Activated CD4-positive, alpha-beta T cell treated with anti-CD3 and anti-CD28 coated beads, Interleukin-2, amount 10 ng/mL, durations not matched to agents 24 days and 14 days (primary cell): ENCODE measurements around the gene MBLAC1. TPM values are rescaled to one million over a fixed set of nuclear protein-coding genes. Genes with fewer than 3 reads are reported as not detected.
"Not testable (repeated sequence)": the region's sequence is repeated elsewhere in the genome, so short reads cannot be mapped to it uniquely, and the experiment has no call there.

Experiments used
- DNase-seq: peaks from one replicate; pipeline ENCODE4 v3.0.0; 2022
- H3K27ac Mint-ChIP-seq: one replicate; pipeline ENCODE4 v1.8.0; 2022; ENCODE audit warnings: mild to moderate bottlenecking, mixed read lengths
- H3K27me3 Mint-ChIP-seq: one replicate; pipeline ENCODE4 v1.8.0; 2022; ENCODE audit warnings: mixed read lengths
- H3K36me3 Mint-ChIP-seq: one replicate; pipeline ENCODE4 v1.8.0; 2022; ENCODE audit warnings: low read depth, mild to moderate bottlenecking, mixed read lengths
- H3K4me1 Mint-ChIP-seq: one replicate; pipeline ENCODE4 v1.8.0; 2021; ENCODE audit warnings: mixed read lengths
- H3K4me3 Mint-ChIP-seq: one replicate; pipeline ENCODE4 v1.8.0; 2022; ENCODE audit warnings: mild to moderate bottlenecking, moderate library complexity, mixed read lengths
- H3K9me3 Mint-ChIP-seq: one replicate; pipeline ENCODE4 v1.8.0; 2021; ENCODE audit warnings: mixed read lengths
- intact Hi-C: fragments of 100-400 bp; cut with micrococcal nuclease; formaldehyde crosslinking; loops from one replicate; pipeline ENCODE4 v1.15.1; 2023
- total RNA-seq: library from RNA; stranded (reverse); gene quantifications from 2 replicates; pipeline ENCODE4 v1.2.3, GENCODE V29; 2022

MBLAC1 gene
- total RNA-seq, 1 donor from 2014 or later: 3.5 TPM

DNA sequence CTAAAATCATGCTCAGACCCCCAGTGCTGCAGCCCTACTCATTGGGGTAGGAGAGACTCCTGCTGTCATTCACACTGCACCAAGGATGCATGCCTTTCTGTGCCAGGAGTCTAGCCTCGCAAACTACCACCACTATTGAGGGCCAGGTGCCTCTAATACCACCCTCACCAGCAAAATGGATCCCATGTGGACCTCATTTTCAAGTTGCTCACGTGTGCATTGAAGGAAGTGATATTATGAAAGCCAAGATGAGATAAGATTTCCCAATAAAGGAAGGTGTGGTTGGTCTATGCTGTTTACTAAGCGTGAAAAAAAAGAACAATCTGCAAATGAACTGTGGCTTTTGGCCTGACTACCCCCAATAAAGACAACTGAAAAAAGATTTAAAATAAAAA, 14.8 kb downstream of the MBLAC1 start:
- Mint-ChIP-seq H3K4me3 (no peak overlapping the region), H3K36me3 (no peaks in the 10 kb centered on the region), H3K27me3 (no peaks in the 10 kb centered on the region), H3K4me1 (peaks cover 15% of the 10 kb centered on the region), H3K27ac (no peak overlapping the region), H3K9me3 (no peaks in the 10 kb centered on the region)
- no peak for DNase-seq
- intact Hi-C loops: no loop called here

- H3K27me3 Mint-ChIP-seq: no peaks in the 10 kb centered on the region
- no peak overlapping the region for H3K27ac Mint-ChIP-seq
- H3K4me1 Mint-ChIP-seq: peaks cover 15% of the 10 kb centered on the region
- no peaks in the 10 kb centered on the region for H3K9me3 Mint-ChIP-seq
- H3K36me3 Mint-ChIP-seq: no peaks in the 10 kb centered on the region
- no peak overlapping the region for H3K4me3 Mint-ChIP-seq
- intact Hi-C loops: no loop called here
- DNase-seq: no peak
Observed at GRCh38 chr7:100142461-100142860, 15.7 kb downstream of the MBLAC1 start.

- not testable (repeated sequence) for DNase-seq, H3K9me3 Mint-ChIP-seq, H3K27me3 Mint-ChIP-seq, H3K36me3 Mint-ChIP-seq, H3K4me3 Mint-ChIP-seq, H3K27ac Mint-ChIP-seq
- peaks cover 21% of the 10 kb centered on the region for H3K4me1 Mint-ChIP-seq
- intact Hi-C loops: loop anchor here (5.0 kb wide), 1 partner anchor 281 kb away; the partner anchor contains the start of genes MEPCE and ZCWPW1
Observed at GRCh38 chr7:100146350-100146749, 19.6 kb downstream of the MBLAC1 start.

DNA sequence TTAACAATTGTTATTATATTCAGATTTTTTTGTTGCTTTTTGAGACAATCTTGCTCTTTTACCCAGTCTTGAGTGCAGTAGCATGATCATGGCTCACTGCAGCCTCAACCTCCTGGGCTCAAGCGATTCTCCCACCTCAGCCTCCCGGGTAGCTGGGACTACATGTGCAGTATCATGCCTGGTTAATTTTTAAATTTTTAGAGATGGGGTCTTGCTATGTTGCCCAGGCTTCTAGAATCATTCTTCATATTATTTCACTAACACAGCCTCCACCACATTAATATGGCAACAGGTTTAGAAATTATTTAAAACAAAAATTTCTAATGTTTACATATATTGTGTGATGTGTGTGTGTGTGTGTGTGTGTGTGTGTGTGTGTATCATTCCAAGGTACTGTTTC, 20.5 kb downstream of the MBLAC1 start:
- Mint-ChIP-seq H3K27me3 (no peaks in the 10 kb centered on the region), H3K4me1 (peaks cover 25% of the 10 kb centered on the region), H3K4me3 (no peak overlapping the region), H3K9me3 (no peaks in the 10 kb centered on the region), H3K36me3 (peaks cover 16% of the 10 kb centered on the region), H3K27ac (no peak overlapping the region)
- intact Hi-C loops: loop anchor here (5.0 kb wide), 1 partner anchor 280 kb away; the partner anchor contains the start of genes MEPCE and ZCWPW1
- no peak for DNase-seq

- DNase-seq: no peak
- Mint-ChIP-seq H3K36me3 (peaks cover 22% of the 10 kb centered on the region), H3K4me1 (peaks cover 29% of the 10 kb centered on the region), H3K27me3 (no peaks in the 10 kb centered on the region), H3K9me3 (no peaks in the 10 kb centered on the region), H3K4me3 (peak overlapping the region; percentile 99), H3K27ac (peak overlapping the region; percentile 99)
- intact Hi-C loops: loop anchor here (1.0 to 5.0 kb wide), 4 partner anchors 10 to 279 kb away; partner anchors contain the start of genes AP4M1, MCM7, MEPCE and TRAPPC14
Observed at GRCh38 chr7:100148225-100148558, 21.4 kb downstream of the MBLAC1 start.

- Mint-ChIP-seq H3K36me3 (peaks cover 26% of the 10 kb centered on the region), H3K27me3 (no peaks in the 10 kb centered on the region), H3K4me3 (peak within 1 kb of the TSS; percentile 99), H3K4me1 (peaks cover 33% of the 10 kb centered on the region), H3K9me3 (no peaks in the 10 kb centered on the region), H3K27ac (peak within 1 kb of the TSS; percentile 99)
- peak; percentile 100 for DNase-seq
- intact Hi-C loops: loop anchor here (1.0 to 5.0 kb wide), 4 partner anchors 10 to 279 kb away; partner anchors contain the start of genes AP4M1, MCM7, MEPCE and TRAPPC14
Observed at GRCh38 chr7:100148559-100149328, 22.0 kb downstream of the MBLAC1 start, which contains the start of gene LAMTOR4. Gene LAMTOR4 (plus strand): TSS chr7:100148918. CDS start chr7:100148973, 55 bp downstream.

- Mint-ChIP-seq H3K27ac (peak overlapping the region; percentile 80), H3K27me3 (no peaks in the 10 kb centered on the region), H3K36me3 (peaks cover 47% of the 10 kb centered on the region), H3K4me3 (peak overlapping the region; percentile 3), H3K9me3 (no peaks in the 10 kb centered on the region), H3K4me1 (peaks cover 43% of the 10 kb centered on the region)
- DNase-seq: no peak
- intact Hi-C loops: no loop called here
Observed at GRCh38 chr7:100152404-100152803, 25.6 kb downstream of the MBLAC1 start.

GRCh38 chr7:100152937-100153666, 26.3 kb downstream of the MBLAC1 start:
- Mint-ChIP-seq H3K36me3 (peaks cover 51% of the 10 kb centered on the region), H3K4me3 (no peak overlapping the region), H3K27me3 (no peaks in the 10 kb centered on the region), H3K9me3 (no peaks in the 10 kb centered on the region), H3K4me1 (peaks cover 46% of the 10 kb centered on the region), H3K27ac (no peak overlapping the region)
- DNase-seq: no peak
- intact Hi-C loops: no loop called here

- Mint-ChIP-seq H3K9me3 (no peaks in the 10 kb centered on the region), H3K4me1 (peaks cover 39% of the 10 kb centered on the region)
Observed at GRCh38 chr7:100153708-100154535, 27.2 kb downstream of the MBLAC1 start.

GRCh38 chr7:100154651-100155491, 28.1 kb downstream of the MBLAC1 start:
- intact Hi-C loops: no loop called here
- Mint-ChIP-seq H3K27me3 (no peaks in the 10 kb centered on the region), H3K27ac (no peak overlapping the region), H3K4me1 (peaks cover 43% of the 10 kb centered on the region), H3K9me3 (no peaks in the 10 kb centered on the region), H3K4me3 (no peak overlapping the region), H3K36me3 (peaks cover 46% of the 10 kb centered on the region)
- no peak for DNase-seq

More at GRCh38 chr7:100153708-100154535, 27.2 kb downstream of the MBLAC1 start:
- intact Hi-C loops: no loop called here
- no peak overlapping the region for H3K4me3 Mint-ChIP-seq
- no peak overlapping the region for H3K27ac Mint-ChIP-seq
- peaks cover 47% of the 10 kb centered on the region for H3K36me3 Mint-ChIP-seq
- DNase-seq: no peak
- H3K27me3 Mint-ChIP-seq: no peaks in the 10 kb centered on the region

DNA sequence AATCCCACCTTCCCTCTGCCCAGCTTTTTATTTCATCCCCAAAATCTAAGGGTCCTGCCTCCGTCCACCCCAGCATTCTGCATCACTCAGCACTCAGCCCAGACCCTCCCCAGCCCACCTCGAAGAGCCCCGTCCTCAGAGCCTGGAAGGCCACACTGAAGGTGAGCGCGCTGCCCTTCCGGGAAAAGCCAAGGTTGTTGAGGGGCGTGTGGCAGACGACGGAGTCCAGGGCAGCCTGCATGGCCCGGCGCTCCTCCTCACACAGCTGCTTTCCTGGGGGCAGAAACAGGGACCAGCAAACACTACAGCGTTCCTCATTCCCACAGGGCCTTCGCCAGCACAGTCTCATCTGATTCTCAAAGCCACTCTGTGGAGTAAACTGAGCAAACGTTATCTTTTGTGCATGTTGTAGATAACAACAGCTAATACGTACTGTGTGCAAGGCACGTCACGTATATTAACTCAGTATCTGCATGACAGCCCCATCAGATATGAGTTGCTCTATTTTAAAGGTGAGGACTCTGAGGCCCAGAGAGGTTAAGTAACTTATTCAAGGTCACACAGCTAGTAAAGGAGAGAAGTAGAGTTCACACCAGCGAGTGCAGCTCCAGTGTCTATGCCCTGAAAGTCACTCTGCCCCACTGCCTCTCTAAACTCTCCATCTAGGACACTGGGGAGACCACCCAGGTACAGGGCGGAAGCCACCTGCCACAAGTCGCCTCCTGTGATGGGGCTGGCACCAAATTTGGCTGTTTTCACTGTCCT, 29.0 kb downstream of the MBLAC1 start:
- Mint-ChIP-seq H3K9me3 (no peaks in the 10 kb centered on the region), H3K36me3 (peaks cover 41% of the 10 kb centered on the region), H3K27ac (no peak overlapping the region), H3K4me1 (peaks cover 37% of the 10 kb centered on the region), H3K4me3 (no peak overlapping the region), H3K27me3 (no peaks in the 10 kb centered on the region)
- intact Hi-C loops: no loop called here
- DNase-seq: no peak

DNA sequence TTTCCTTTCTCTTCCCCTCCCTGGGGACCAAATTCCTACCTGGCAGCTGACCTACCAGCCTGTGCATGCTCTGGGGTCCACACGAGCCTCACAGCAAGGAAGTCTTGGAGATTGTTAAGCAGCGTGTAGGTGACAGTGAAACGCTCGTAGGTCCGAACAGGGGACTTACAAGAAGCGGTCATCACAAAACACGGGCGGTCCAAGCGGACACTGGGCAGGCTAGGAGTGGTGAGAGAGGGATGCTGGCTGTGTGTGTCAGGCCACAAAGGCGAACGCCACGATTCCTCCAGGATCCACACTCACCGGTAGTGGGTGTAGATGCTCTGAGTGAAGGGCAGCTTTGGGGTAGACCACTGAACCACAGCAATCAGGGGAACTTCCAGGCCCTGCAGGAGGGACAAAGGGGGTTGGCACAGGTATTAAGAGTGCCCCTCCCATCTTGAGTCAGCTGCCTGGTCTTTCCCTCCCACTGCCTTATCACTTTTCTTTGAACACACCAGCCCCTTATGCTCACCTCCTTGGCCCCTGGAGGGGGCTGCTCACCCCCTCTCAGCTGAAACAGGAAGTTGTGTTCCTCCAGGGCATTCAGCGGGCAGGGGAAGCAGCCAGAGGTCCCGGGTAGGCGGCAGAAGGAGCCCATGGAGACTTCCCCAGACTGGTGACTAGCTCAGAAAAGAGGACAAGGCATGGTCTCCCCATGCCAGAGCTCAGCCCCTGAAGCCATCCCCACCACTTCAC, 29.7 kb downstream of the MBLAC1 start:
- Mint-ChIP-seq H3K27me3 (no peaks in the 10 kb centered on the region), H3K4me1 (peaks cover 37% of the 10 kb centered on the region), H3K27ac (peak overlapping the region; percentile 73), H3K9me3 (no peaks in the 10 kb centered on the region), H3K36me3 (peaks cover 41% of the 10 kb centered on the region), H3K4me3 (peak overlapping the region; percentile 79)
- intact Hi-C loops: no loop called here
- no peak for DNase-seq
